IMR-90 (cell line): ENCODE data around the gene DNAJC5. TPM values are rescaled to one million over a fixed set of nuclear protein-coding genes. Genes with fewer than 3 reads are reported as not detected.
A peak's percentile ranks its signal among the peaks of the same experiment; 100 is the strongest.

Source experiments
- ATAC-seq: fragments of 200-7000 bp; cut with Tn5 transposase; 2 replicates; pipeline ENCODE4 v1.9.1; 2020; ENCODE audit warnings: low read depth, mild to moderate bottlenecking, moderate library complexity
- BruUV-seq: library from RNA; stranded (reverse); fragments of 400-500 nt; replicated peaks from 2 replicates; lab custom pipeline; 2021; lab: Mats Ljungman, UMichigan
- CTCF ChIA-PET: fragments of 300-600 bp; formaldehyde crosslinking; extraction: SDS; loops from one replicate; lab custom pipeline; 2021; ENCODE audit warnings: antibody characterized with exemption; lab: Yijun Ruan, JAX
- POLR2A ChIA-PET: fragments of 300-600 bp; sonication (Branson Sonifier 250); formaldehyde crosslinking; loops from one replicate; lab custom pipeline; 2022; ENCODE audit warnings: antibody characterized with exemption; ENCODE audit not compliant: unreplicated experiment; lab: Charles Lee
- DNase-seq: peaks from one replicate; pipeline ENCODE4 v3.0.0; 2013
- H2AFZ ChIP-seq: replicated peaks from 2 replicates; pipeline ENCODE3; 2013; ENCODE audit warnings: low read length, mild to moderate bottlenecking; ENCODE audit not compliant: poor library complexity
- H2AK5ac ChIP-seq: 2 replicates; pipeline ENCODE4 v1.6.1; 2013; ENCODE audit warnings: low read depth, low read length, inconsistent platforms
- H2AK9ac ChIP-seq: replicated peaks from 2 replicates; pipeline ENCODE3; 2013; ENCODE audit warnings: mild to moderate bottlenecking, low read depth, low read length, moderate library complexity; ENCODE audit not compliant: poor library complexity
- H2BK120ac ChIP-seq: 2 replicates; pipeline ENCODE4 v1.6.1; 2013; ENCODE audit warnings: low read depth, low read length, inconsistent platforms
- H2BK15ac ChIP-seq: 3 replicates; pipeline ENCODE4 v1.6.1; 2013; ENCODE audit warnings: low read depth, low read length, inconsistent platforms
- H2BK20ac ChIP-seq: 2 replicates; pipeline ENCODE4 v1.6.1; 2013; ENCODE audit warnings: low read depth, mild to moderate bottlenecking, inconsistent platforms, low read length, moderate library complexity
- H2BK5ac ChIP-seq: 2 replicates; pipeline ENCODE4 v1.6.1; 2013; ENCODE audit warnings: mild to moderate bottlenecking, low read depth, low read length, inconsistent platforms; ENCODE audit not compliant: poor library complexity, severe bottlenecking
- H3K14ac ChIP-seq: replicated peaks from 2 replicates; pipeline ENCODE4 v1.6.1; 2013; ENCODE audit warnings: low read depth, low read length, inconsistent platforms
- H3K18ac ChIP-seq: 2 replicates; pipeline ENCODE4 v1.6.1; 2013; ENCODE audit warnings: low read depth, low read length, control low read depth
- H3K23ac ChIP-seq: 2 replicates; pipeline ENCODE4 v1.6.1; 2013; ENCODE audit warnings: low read depth, low read length, inconsistent platforms
- H3K27ac ChIP-seq: 2 replicates; pipeline ENCODE4 v1.5.1; 2013; ENCODE audit warnings: mild to moderate bottlenecking, control low read depth, low read length; ENCODE audit not compliant: insufficient read depth
- H3K27me3 ChIP-seq: 2 replicates; pipeline ENCODE4 v1.6.1; 2013; ENCODE audit warnings: low read length; ENCODE audit not compliant: control insufficient read depth, insufficient read depth
- H3K36me3 ChIP-seq: 2 replicates; pipeline ENCODE4 v1.6.1; 2013; ENCODE audit warnings: low read length, mixed read lengths; ENCODE audit not compliant: control insufficient read depth, insufficient read depth
- H3K4ac ChIP-seq: 2 replicates; pipeline ENCODE4 v1.6.1; 2013; ENCODE audit warnings: low read depth, low read length, inconsistent platforms
- H3K4me1 ChIP-seq: 2 replicates; pipeline ENCODE4 v1.6.1; 2013; ENCODE audit warnings: low read length, mixed read lengths; ENCODE audit not compliant: control insufficient read depth, insufficient read depth
- H3K4me2 ChIP-seq: 2 replicates; pipeline ENCODE4 v1.6.1; 2013; ENCODE audit warnings: low read depth, mild to moderate bottlenecking, control low read depth, low read length, moderate library complexity
- H3K4me3 ChIP-seq: 2 replicates; pipeline ENCODE4 v1.5.1; 2013; ENCODE audit warnings: low read depth, mild to moderate bottlenecking, control low read depth, low read length, moderate library complexity; ENCODE audit not compliant: insufficient read depth
- H3K56ac ChIP-seq: 2 replicates; pipeline ENCODE4 v1.6.1; 2013; ENCODE audit warnings: low read length, inconsistent platforms; ENCODE audit not compliant: insufficient read depth; ENCODE audit errors: extremely low read depth
- H3K79me1 ChIP-seq, 2 experiments: 2 replicates each; pipeline ENCODE4 v1.6.1; 2013; ENCODE audit warnings: low read length in 2 of 2, inconsistent platforms in 1 of 2, low read depth in 1 of 2
- H3K9ac ChIP-seq: 2 replicates; pipeline ENCODE4 v1.6.1; 2013; ENCODE audit warnings: low read depth, low read length, control low read depth
- H3K9me1 ChIP-seq: 2 replicates; pipeline ENCODE4 v1.6.1; 2013; ENCODE audit warnings: low read length, inconsistent platforms; ENCODE audit not compliant: insufficient read depth
- H3K9me3 ChIP-seq: 2 replicates; pipeline ENCODE4 v1.6.1; 2013; ENCODE audit warnings: low read length; ENCODE audit not compliant: control insufficient read depth, insufficient read depth
- H4K20me1 ChIP-seq: 2 replicates; pipeline ENCODE4 v1.6.1; 2013; ENCODE audit warnings: low read length, inconsistent platforms; ENCODE audit not compliant: insufficient read depth
- H4K5ac ChIP-seq: 2 replicates; pipeline ENCODE4 v1.6.1; 2013; ENCODE audit warnings: mild to moderate bottlenecking, low read depth, low read length, control low read depth
- H4K8ac ChIP-seq, 2 experiments: 2 replicates each; pipeline ENCODE4 v1.6.1; 2013; ENCODE audit warnings: low read depth in 2 of 2, low read length in 2 of 2, control low read depth in 1 of 2, inconsistent platforms in 1 of 2
- H4K91ac ChIP-seq: 2 replicates; pipeline ENCODE4 v1.6.1; 2013; ENCODE audit warnings: low read depth, low read length, inconsistent platforms; ENCODE audit not compliant: insufficient read depth
- BHLHE40 ChIP-seq: fragments of 150-350 bp; IDR thresholded peaks from 2 replicates; pipeline ENCODE4 v1.6.1; 2016; ENCODE audit warnings: mild to moderate bottlenecking, low read depth, low read length
- CEBPB ChIP-seq: IDR thresholded peaks from 2 replicates; pipeline ENCODE4 v1.6.1; 2012; ENCODE audit warnings: low read depth, low read length, improper control_type of control experiment
- MAFK ChIP-seq: IDR thresholded peaks from 2 replicates; pipeline ENCODE4 v1.6.1; 2012; ENCODE audit warnings: low read depth, low read length, improper control_type of control experiment
- MAZ ChIP-seq: IDR thresholded peaks from 2 replicates; pipeline ENCODE4 v1.6.1; 2012; ENCODE audit warnings: low read depth, mild to moderate bottlenecking, low read length, improper control_type of control experiment, moderate library complexity, borderline replicate concordance
- MXI1 ChIP-seq: IDR thresholded peaks from 2 replicates; pipeline ENCODE4 v1.6.1; 2012; ENCODE audit warnings: low read depth, mild to moderate bottlenecking, low read length, moderate library complexity, borderline replicate concordance
- NFE2L2 ChIP-seq: fragments of 150-350 bp; IDR thresholded peaks from 2 replicates; pipeline ENCODE4 v1.6.1; 2016; ENCODE audit warnings: low read depth, mild to moderate bottlenecking, low read length
- POLR2A ChIP-seq: IDR thresholded peaks from 2 replicates; pipeline ENCODE4 v1.6.1; 2012; ENCODE audit warnings: mild to moderate bottlenecking, low read depth, low read length
- WGBS, 2 experiments: methylation state at CpG; one replicate each; pipeline versions ENCODE4 v1.1.5 to v1.1.7; 2013; ENCODE audit warnings: missing lambda C conversion rate in 2 of 2; ENCODE audit not compliant: insufficient read length in 1 of 2; ENCODE audit errors: extremely low coverage in 2 of 2; 5-methylcytosine and 5-hydroxymethylcytosine counted together
- dilution Hi-C: fragments of 300-500 bp; cut with HindIII; formaldehyde crosslinking; loops from one replicate; pipeline ENCODE4 v1.14.3; 2018; ENCODE audit warnings: low sequenced_read_pairs; ENCODE audit not compliant: unreplicated experiment
- in situ Hi-C: fragments of 300-500 bp; cut with MboI; formaldehyde crosslinking; loops from 3 replicates; pipeline ENCODE4 v1.14.3; 2019; ENCODE audit warnings: low sequenced_read_pairs, inconsistent platforms, mixed read lengths
- intact Hi-C: fragments of 100-400 bp; cut with micrococcal nuclease; formaldehyde crosslinking; loops from 2 replicates; pipeline ENCODE4 v1.10.0; 2022
- polyA plus RNA-seq, 3 experiments: library from polyadenylated mRNA; depleted of rRNA; stranded (reverse); fragments of >200 nt; gene quantifications; 2 replicates each; pipeline ENCODE4 v1.2.3, GENCODE V29; 2012; ENCODE audit warnings: low replicate concordance in 1 of 3
- total RNA-seq: library from RNA; depleted of rRNA; stranded (reverse); fragments of >200 nt; gene quantifications from 2 replicates; pipeline ENCODE4 v1.2.3, GENCODE V29; 2012
- TF ChIP-seq, protein P1 (sequence below): fragments of 150-350 bp; IDR thresholded peaks from 2 replicates; pipeline ENCODE4 v1.6.1; 2016; ENCODE audit warnings: low read depth, mild to moderate bottlenecking, low read length, moderate library complexity, borderline replicate concordance

The DNAJC5 gene
- total and polyA plus RNA-seq, 2 of the 4 experiments (the other 2 are of a cell fraction) = 35.6 to 45.2 TPM

DNA sequence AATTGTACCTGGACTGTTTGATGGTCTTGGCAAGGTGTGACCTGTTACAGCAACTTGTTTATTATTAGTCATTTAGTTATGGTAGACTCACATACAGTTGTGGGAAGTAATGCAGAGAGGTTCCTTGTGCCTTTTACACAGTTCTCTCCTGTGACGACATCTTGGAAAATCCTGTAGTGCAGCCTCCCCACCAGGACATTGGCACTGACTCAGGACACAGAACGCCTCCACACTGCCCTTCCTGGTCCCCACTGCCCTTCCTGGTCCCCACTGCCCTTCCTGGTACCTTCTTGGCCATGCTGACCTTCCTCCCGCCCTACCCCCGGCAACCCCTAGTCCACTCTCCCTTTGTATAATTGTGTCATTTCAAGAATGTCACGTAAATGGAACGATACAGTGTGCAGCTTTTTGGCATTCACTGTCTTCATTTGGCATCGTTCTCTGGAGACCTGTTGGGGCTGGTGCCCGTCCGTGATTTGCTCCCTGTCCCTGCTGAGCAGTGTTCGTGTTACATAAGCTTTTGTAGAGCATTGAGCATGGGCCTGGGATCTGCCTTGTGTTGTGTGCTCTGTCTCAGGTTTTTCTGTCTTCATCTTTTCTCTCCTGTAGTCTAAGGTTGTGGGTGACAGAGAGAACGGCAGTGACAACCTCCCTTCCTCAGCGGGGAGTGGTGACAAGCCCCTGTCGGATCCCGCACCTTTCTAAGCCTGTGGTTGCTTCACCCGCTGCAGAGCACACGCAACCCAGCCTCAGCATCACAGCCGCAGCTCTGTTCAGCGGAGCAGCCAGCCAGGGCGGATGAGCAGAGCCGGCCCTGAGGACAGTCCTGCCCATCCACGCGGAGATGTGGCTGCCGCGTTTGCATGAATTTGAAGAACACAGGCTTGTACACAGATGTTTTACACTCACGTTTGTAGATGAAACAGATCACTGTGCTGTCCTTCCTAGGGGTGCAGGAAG, 5.4 kb upstream of the DNAJC5 start (continued):
- no peak for TF ChIP-seq MAFK
- TF ChIP-seq MXI1 = no peak

DNA sequence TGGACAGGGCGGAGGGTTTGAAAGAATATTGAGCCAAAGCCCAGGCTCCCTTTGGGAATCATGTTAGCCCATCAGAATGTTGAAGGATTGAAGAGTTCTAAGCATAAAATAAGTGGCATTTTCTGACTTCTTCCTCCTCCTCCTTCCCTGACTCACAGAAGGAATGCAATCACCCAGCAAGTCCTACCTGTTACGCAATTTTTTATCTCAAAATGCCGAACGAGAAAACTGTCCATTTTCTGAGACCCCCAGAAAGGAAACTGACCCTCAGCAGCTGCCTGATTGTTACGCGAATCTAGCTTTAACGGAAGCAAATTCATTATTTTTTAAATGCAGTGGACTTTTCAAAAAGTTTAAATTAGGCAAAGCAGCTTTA, 4.7 kb upstream of the DNAJC5 start:
- no peak overlapping the region for H3K18ac ChIP-seq
- H4K91ac ChIP-seq = no peak overlapping the region
- BruUV-seq = TSS peak; percentile 75
- no peak overlapping the region for H4K8ac ChIP-seq
- no peak overlapping the region for H3K4ac ChIP-seq
- intact Hi-C loops = no loop called here
- DNase-seq (peak; percentile 31), ATAC-seq (no peak)
- no peak overlapping the region for H4K5ac ChIP-seq
- peak overlapping the region; percentile 7; the same call in 1 of the 2 replicates for H3K27ac ChIP-seq
- H3K14ac ChIP-seq = no peak overlapping the region
- dilution Hi-C loops = no loop called here
- H3K9me1 ChIP-seq = peaks cover 15% of the 10 kb centered on the region
- no peak overlapping the region for H3K4me3 ChIP-seq
- H2AK9ac ChIP-seq = no peak overlapping the region
- H2BK20ac ChIP-seq = no peak overlapping the region
- ChIA-PET CTCF (no interaction called here), POLR2A (no interaction called here)
- in situ Hi-C loops = no loop called here
- peaks cover 20 to 57% of the 10 kb centered on the region in 2 experiments for H3K79me1 ChIP-seq
- no peak overlapping the region for H3K56ac ChIP-seq
- no peak overlapping the region for H3K23ac ChIP-seq
- no peak overlapping the region for H2BK5ac ChIP-seq
- H3K36me3 ChIP-seq = peaks cover 62% of the 10 kb centered on the region
- no peaks in the 10 kb centered on the region for H3K9me3 ChIP-seq
- H2BK120ac ChIP-seq = no peak overlapping the region
- peaks cover 13% of the 10 kb centered on the region for H3K4me1 ChIP-seq
- H3K9ac ChIP-seq = no peak overlapping the region; the same call in 1 of the 2 replicates
- H4K20me1 ChIP-seq = peaks cover 63% of the 10 kb centered on the region
- no peak overlapping the region for H3K4me2 ChIP-seq
- TF ChIP-seq, protein P1, sequence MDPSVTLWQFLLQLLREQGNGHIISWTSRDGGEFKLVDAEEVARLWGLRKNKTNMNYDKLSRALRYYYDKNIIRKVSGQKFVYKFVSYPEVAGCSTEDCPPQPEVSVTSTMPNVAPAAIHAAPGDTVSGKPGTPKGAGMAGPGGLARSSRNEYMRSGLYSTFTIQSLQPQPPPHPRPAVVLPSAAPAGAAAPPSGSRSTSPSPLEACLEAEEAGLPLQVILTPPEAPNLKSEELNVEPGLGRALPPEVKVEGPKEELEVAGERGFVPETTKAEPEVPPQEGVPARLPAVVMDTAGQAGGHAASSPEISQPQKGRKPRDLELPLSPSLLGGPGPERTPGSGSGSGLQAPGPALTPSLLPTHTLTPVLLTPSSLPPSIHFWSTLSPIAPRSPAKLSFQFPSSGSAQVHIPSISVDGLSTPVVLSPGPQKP = no peak
- no peak for TF ChIP-seq MAZ
- TF ChIP-seq POLR2A = no peak
- TF ChIP-seq NFE2L2 = no peak
- peak; percentile 96 for TF ChIP-seq CEBPB
- TF ChIP-seq MXI1 = no peak
- no peak for TF ChIP-seq BHLHE40
- no peak overlapping the region for H2BK15ac ChIP-seq
- H3K27me3 ChIP-seq = no peaks in the 10 kb centered on the region
- H2AK5ac ChIP-seq = no peak overlapping the region
- WGBS, 2 experiments = no CpG with 5 or more reads among the region's 7 CpGs
- H2AFZ ChIP-seq = no peak overlapping the region
